Measurements from ENCODE around the gene FRYL. TPM values are rescaled to one million over a fixed set of nuclear protein-coding genes. Genes with fewer than 3 reads are reported as not detected.
A peak's percentile ranks its signal among the peaks of the same experiment; 100 is the strongest.

Gene FRYL
- total RNA-seq, 1 experiment from 2014 or later: 28.7 TPM

- DNase-seq (ENCODE audit: low read depth): no peak
These were observed 159.2 kb downstream of the FRYL start for GRCh38 chr4:48620831-48621230.

DNA sequence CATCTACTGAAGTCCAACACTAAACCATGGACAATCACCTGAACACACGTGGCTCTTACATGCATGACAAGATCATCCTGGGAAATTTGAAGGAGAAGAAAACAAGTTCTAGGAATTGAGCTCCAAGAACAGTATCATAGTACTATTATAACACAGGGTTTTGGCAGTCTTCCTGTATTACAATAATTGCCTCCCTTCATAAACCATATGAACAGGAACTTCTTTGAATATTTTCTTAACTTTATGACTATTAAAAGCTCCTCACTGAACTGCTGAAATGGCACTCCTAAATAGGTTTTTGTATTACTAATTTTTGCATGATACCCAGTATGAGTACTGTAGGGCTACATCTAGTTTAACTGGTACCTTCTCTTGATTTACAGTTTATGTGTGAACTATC is 160.0 kb downstream of the FRYL start:
- no peak for DNase-seq (ENCODE audit: low read depth)

DNA sequence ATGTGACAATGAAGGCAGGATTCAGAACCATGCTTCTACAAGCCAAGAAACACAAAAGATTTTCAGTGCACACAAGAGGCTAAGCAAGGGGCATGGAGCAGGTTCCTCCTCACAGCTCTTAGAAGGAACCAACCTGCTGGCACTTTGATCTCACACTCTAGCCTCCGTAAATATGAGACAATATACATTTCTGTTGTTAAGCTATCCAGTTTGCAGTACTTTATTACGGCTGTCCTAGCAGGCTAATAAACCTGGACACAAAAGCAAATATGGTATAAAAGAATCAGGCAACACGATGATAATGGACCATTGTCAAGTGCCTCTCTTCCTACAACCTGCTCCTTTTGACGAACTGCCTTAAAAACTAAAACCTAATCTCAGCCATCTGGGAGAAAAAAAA is 175.6 kb downstream of the FRYL start:
- DNase-seq (ENCODE audit: low read depth): no peak

- no peak for DNase-seq (ENCODE audit: low read depth)
These were observed 176.0 kb downstream of the FRYL start for GRCh38 chr4:48604041-48604440.

- DNase-seq (ENCODE audit: low read depth): no peak
These were observed 176.6 kb downstream of the FRYL start for GRCh38 chr4:48603366-48604003.

- DNase-seq (ENCODE audit: low read depth): no peak
These were observed 177.3 kb downstream of the FRYL start for GRCh38 chr4:48602763-48603162.

- peak; percentile 68 for DNase-seq (ENCODE audit: low read depth)
These were observed 177.9 kb downstream of the FRYL start for GRCh38 chr4:48602222-48602621.

DNA sequence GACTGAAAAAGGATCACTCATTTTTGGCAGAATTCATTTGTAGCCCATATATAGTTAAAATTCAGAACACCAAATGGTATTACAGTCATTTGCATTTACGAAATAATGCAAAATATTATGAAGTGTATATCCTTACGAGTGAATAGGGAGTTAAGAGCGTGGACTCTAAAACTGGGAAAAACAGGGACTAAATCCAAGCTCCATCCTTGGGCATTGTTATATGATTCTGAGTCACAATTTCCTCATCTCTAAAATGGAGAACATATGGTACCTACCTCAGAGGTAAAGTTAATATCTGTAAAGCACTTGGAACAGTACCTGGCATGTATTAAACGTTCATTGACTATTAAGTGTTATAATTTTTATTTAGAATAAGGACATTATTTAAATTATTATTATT is 183.7 kb downstream of the FRYL start:
- DNase-seq (ENCODE audit: low read depth): no peak

GRCh38 chr4:48594180-48594579 is 185.9 kb downstream of the FRYL start:
- no peak for DNase-seq (ENCODE audit: low read depth)

- DNase-seq (ENCODE audit: low read depth): no peak
These were observed 188.7 kb downstream of the FRYL start for GRCh38 chr4:48591372-48591771.

DNA sequence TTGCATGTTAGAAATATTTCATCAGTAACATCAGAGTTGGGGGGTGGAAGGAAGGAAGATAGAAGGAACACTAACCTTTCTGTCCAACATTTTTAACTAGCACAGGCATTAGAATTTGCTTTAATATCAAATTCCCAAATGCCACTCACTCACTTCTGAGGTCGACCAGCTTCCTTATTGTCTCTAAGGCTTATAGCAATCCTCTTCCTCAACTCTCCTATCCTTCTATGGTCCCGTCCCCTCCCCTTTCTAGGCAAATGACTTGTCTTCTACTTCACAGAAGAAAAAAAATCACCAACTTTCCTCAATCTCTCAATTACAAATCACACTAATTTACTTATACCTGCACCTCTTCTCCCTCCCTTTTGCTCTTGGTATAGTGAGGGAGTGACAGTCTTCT is 189.2 kb downstream of the FRYL start:
- DNase-seq (ENCODE audit: low read depth): no peak

DNA sequence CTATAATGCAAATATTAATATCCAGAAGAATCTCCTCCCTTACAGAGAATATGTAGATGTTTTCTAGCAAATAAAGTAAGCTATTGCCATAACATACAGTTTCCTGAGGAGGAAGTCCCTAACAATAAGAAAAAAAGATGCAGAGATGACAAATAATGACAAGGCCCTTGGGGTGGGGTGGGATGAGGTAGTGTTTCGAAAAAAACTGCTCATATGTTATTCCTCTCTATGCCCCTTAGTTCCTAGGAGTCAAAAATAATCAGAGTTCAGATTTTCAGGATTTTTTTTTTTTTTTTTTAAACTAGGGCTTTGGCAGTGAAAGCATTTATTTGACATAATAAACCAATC is 191.0 kb downstream of the FRYL start:
- DNase-seq (ENCODE audit: low read depth): no peak

DNA sequence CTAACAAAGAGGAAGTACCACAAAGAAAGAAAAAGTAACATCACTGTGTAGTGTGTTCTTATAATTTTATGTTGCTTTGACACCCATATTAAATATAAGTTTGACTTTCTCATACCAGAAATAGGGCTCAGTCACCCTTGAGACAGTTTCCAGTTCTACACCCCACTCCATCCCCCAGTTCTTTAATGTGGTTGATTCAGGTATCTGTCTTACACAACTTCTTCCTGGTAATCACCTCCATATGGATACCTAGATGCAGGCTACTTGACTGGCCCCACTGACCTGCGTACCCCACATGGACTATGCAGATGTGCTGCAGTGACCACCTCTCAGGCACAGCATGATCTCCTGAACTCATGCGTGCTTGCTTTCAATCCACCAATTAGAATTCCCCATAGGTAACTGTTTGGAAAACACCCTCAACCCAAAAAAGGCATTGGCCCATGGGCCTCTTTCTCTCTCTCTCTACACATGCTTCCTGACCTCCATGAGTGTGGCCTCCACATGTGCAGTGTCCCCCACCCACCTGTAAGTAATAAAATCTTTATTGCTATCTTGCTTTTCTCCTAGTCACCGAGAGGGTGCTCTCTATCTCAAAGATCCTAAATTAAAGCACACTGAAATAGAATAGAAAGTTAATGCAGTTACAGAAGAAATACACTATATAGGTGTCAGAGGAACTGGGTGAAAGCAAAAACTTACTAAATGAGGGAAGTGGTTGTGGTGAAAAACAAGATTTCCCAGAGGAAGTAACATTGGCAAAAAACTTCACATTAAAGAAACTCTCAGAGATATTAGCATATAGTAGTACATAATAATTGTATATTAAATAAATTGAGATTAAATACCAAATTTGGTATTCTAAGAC is 191.6 kb downstream of the FRYL start:
- DNase-seq (ENCODE audit: low read depth): no peak

GRCh38 chr4:48585401-48585800 is 194.7 kb downstream of the FRYL start:
- DNase-seq (ENCODE audit: low read depth): no peak

GRCh38 chr4:48578132-48578968 is 201.7 kb downstream of the FRYL start:
- peak; percentile 56 for DNase-seq (ENCODE audit: low read depth)

DNA sequence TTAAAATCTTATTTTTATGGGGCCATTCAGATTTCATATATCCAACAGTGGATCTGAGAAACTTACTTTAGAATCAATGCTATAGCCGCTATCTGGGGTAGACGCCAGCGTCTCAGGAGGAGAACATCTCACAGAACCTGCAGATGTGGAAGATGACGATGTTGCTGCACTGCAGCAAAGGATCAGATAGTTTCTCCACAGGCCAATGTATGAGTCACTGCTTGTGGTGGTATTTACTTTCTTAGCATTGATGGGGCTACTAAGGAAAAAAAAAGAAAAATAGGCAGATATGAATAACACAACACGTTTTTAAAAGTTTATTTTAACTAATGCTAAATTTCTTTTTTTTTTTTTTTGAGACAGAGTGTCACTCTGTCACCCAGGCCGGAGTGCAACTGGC is 204.1 kb downstream of the FRYL start:
- peak; percentile 16 for DNase-seq (ENCODE audit: low read depth)

GRCh38 chr4:48571471-48571870 is 208.6 kb downstream of the FRYL start:
- DNase-seq (ENCODE audit: low read depth): no peak

DNA sequence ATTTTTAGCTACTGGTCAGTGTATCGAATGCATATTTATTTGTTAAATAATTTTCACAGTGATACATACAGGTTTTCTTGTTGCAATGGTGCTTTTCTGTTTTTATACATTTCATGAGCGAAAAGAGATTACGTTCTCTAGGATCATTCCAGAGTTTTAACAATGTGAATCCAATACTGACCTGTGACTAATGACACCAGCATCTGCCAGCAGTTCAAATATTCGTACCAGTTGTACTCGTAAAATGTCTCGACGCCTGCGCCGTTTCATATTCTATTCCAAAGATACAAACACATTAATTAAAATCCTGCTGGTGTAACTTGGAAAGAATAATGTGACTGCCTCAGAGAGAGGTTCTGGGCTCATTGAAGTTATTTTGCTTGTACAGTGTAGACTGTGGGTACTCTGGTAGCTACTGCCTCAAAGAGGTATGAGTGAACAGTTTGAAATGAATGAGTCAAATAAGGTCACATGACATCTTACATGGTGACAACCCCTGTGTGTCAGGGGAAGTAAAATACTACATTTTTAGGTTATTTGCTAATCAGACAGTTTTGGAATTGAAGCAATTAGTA is 209.3 kb downstream of the FRYL start:
- DNase-seq (ENCODE audit: low read depth): peak; percentile 26

DNA sequence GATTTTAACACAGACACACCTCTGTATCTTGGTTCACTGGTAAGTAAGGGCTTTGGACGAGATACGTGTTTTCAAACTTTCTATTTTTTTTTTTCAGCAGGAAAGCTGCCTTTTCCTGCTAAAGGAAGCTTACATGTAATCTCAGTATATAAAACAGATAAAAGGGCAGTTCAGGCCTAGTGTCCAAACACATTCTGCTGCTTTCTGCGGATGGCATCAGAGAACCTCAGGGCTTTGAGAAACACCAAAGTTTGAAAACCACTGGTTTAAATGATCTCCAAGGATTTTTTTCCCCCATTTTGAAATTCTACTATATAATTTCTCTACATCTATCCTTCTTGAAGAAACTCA is 214.1 kb downstream of the FRYL start:
- DNase-seq (ENCODE audit: low read depth): no peak

- DNase-seq (ENCODE audit: low read depth): no peak
These were observed 214.6 kb downstream of the FRYL start for GRCh38 chr4:48565362-48566033.

GRCh38 chr4:48564151-48564550 is 215.9 kb downstream of the FRYL start:
- DNase-seq (ENCODE audit: low read depth): no peak

- DNase-seq (ENCODE audit: low read depth): no peak
These were observed 221.3 kb downstream of the FRYL start for GRCh38 chr4:48558819-48559218.
